Fibroblast of mammary gland (primary cell): ENCODE data around the gene PPP1R12B.
"Not testable (repeated sequence)": the region's sequence is repeated elsewhere in the genome, so short reads cannot be mapped to it uniquely, and the experiment has no call there.

Experiments
- DNase-seq: peaks from one replicate; pipeline ENCODE4 v3.0.0-alpha.2; 2010; ENCODE audit warnings: low read depth
- H3K4me3 ChIP-seq: 2 replicates; pipeline ENCODE4 v1.5.1; 2011; ENCODE audit warnings: low read depth, mild to moderate bottlenecking, low read length, moderate library complexity; ENCODE audit not compliant: control insufficient read depth
- TF ChIP-seq, protein P1 (sequence below): conservative IDR thresholded peaks from 2 replicates; pipeline ENCODE4 v1.5.1; 2011; ENCODE audit warnings: low read depth, low read length, inconsistent platforms; ENCODE audit not compliant: control insufficient read depth, insufficient read depth

Gene PPP1R12B

DNA sequence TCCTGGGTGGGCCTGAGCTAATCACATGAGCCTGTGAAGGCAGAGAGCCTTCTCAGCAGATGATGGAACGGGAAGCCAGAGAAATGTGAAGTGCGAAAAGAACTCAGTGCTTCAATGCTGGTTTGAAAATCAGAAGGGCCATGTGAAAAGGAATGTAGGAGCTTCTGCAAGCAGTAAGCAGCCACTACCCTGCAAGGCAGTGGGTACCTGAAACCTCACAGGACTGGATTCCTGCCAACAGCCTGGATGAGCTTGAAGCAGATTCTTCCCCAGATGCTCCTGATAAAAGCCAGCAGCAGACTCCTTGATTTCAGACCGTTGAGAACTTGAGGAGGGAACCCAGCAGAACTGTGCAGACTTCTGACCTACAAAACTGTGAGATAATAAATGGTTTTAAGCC lies 203.2 kb downstream of the PPP1R12B start:
- H3K4me3 ChIP-seq, result no peak overlapping the region
- TF ChIP-seq, protein P1, sequence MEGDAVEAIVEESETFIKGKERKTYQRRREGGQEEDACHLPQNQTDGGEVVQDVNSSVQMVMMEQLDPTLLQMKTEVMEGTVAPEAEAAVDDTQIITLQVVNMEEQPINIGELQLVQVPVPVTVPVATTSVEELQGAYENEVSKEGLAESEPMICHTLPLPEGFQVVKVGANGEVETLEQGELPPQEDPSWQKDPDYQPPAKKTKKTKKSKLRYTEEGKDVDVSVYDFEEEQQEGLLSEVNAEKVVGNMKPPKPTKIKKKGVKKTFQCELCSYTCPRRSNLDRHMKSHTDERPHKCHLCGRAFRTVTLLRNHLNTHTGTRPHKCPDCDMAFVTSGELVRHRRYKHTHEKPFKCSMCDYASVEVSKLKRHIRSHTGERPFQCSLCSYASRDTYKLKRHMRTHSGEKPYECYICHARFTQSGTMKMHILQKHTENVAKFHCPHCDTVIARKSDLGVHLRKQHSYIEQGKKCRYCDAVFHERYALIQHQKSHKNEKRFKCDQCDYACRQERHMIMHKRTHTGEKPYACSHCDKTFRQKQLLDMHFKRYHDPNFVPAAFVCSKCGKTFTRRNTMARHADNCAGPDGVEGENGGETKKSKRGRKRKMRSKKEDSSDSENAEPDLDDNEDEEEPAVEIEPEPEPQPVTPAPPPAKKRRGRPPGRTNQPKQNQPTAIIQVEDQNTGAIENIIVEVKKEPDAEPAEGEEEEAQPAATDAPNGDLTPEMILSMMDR, result no peak
- DNase-seq, result no peak

DNA sequence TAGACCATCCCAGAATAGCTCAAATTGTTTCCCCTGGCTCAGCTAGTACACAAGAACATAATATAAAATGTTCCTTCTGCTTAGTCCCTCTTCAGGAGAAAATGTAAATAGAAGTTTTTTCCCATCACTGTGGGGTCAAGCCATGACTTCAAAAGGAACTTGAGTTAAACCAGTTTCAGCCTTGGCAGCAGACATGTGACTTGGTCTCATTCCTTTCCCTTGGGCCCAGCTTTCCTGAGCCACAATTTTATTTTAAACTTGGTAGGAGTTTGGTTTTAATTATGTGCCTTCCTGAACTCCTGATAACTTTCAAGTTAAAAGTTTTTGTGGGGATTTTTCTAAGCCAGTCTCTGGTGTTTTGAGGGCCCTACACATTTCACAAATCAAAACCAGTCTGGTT lies 204.1 kb downstream of the PPP1R12B start:
- DNase-seq, H3K4me3 ChIP-seq: not testable (repeated sequence)

DNA sequence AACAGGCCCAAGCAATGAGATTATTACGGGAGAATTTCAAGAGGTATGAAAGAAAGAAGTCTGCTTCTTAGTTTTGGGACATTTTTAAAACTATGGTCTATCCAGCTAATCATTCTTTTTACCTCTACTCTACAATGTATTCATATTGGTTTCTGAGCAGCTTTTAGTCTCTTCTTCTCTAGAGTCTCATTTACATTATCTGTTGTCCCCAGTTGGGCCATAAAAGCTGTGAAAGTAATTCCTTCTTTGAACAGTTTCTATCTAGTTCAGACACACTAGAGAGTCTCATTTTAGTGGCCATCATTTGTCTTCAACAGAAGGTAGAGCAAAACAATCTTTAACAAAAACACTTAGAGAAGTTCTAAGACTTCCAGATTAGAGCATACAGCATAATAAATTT lies 204.6 kb downstream of the PPP1R12B start:
- H3K4me3 ChIP-seq, DNase-seq: not testable (repeated sequence)

DNA sequence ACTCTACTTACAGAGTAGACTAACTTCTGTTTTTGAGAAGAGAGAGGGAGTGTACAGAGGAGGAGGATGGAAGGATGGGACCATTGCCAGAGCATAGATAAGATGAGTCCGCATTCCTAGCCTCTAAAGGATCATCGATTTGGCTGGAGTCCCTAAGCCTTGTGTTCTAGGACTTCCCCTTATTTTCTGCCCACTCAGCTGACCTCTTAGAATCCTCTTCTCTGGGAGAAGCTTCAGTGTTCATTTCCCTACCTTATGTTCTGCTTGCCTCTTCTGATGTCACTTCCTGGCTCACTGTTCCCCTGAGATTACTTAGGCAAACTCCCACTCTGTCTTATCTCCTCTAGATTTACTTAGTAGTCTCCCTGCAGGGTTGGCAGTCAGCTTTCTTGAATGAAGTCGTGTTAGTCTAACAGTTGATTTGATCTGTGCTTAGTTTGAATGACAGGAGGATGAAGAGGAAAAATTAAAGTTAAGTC lies 205.1 kb downstream of the PPP1R12B start:
- peak; percentile 79 for DNase-seq
- H3K4me3 ChIP-seq, result no peak overlapping the region
- TF ChIP-seq, protein P1, result no peak

DNA sequence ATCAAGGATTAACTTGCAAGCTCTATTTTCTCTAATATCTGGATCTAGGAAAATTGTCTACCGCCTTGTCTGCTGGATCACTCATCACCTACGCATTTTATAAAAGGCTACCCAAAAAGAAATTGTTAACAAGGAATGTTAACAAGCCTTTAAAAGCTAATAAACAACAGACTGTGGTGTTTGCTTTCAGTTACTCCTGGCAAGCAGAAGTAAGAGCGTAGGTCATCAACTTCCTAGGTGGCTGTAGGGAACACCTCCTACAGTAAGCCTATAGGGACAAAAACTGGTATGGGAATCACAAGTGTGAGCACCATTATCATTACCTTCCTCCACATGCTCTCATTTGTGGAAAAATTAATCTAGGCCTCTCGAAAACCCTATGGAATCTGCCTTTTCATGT lies 206.1 kb downstream of the PPP1R12B start:
- H3K4me3 ChIP-seq, DNase-seq: not testable (repeated sequence)

DNA sequence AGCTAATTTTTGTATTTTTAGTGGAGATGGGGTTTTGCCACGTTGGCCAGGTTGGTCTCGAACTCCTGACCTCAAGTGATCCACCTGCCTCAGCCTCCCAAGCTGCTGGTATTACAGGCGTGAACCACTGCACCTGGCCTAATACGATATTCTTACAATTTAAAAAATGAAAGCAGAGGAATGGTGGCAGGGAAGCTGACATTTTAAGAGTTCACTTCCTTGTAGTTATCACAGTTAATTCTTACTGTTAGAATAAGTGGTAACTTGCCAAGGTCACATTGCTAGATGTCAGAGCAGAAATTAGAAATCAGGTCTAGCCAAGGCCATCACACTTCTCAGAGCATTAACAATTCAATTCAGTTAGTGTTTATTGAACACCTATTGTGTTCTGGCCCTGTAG lies 207.5 kb downstream of the PPP1R12B start:
- not testable (repeated sequence) for H3K4me3 ChIP-seq, DNase-seq

DNA sequence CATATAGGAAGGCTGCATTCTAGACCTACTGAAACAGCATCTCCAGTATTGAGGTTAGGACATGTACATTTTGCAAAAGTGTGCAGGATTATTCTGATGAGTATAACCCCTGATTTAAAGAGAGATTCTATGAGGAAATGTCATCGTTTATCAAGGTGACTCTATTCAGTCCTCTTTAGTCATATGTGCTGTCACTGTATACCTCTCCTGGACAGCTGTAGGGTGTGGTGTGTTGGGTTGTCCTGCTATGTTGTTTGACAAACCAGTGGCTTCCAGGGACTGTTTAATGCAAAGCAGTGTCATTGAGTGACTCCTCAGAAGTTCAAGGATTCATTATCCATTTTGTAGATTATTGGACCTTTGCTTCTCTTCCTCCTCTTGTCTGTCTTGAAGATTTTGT lies 209.2 kb downstream of the PPP1R12B start:
- H3K4me3 ChIP-seq, DNase-seq: not testable (repeated sequence)

DNA sequence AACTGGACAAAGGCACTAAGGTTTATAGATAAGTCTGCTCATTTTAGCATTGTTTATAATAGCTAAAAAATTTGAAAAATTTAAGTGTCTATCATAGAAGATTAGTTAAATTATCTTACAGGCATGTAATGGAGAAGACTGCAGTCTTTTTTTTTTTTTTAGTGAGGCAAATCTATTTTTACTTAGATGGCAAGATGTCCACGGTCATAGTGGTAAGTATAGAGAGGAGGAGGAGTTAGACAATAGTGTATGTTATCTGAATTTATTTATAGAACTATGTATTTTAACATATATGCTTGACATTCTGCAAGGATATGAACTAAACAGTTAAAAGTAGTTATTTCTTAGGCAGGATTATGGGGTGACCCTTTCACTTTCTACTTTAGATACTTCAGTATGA lies 212.7 kb downstream of the PPP1R12B start:
- no peak for DNase-seq
- TF ChIP-seq, protein P1, result no peak
- H3K4me3 ChIP-seq, result no peak overlapping the region

DNA sequence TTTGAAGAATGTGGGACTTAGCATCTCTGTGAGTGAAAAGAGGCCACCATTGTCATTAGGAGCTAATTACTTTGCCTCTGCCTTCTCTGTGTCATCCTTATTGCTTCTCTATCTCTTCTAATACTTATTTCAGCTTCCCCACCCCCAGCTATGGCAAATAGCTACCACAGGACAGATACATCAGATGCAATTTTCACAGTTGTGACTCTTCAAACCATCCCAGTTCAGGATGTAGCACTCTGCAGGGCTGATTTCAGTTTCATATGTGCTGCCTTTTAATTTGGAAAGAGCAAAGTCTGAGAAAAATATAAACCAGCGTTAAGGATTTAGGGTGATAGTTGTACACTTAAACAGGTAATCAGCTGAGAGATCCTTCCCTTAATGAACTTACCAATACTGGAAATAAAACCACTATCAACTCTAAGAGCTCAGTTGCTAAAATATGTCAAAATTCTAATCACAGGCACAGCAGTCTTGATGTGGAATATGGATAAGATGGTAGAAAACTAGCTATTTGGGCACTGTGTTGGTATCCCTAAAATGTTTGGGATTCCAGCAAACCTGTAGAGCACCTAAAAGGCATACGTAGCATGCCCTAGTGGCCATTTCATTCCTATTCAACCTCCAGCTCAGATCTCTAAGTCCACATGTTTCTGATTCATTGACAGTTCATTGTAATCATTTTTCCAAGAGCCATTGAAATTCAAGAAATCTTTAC lies 213.4 kb downstream of the PPP1R12B start:
- no peak overlapping the region for H3K4me3 ChIP-seq
- DNase-seq, result no peak
- TF ChIP-seq, protein P1, result peak; percentile 38
